ENCODE measurements around the gene MBD3L2B.

DNA sequence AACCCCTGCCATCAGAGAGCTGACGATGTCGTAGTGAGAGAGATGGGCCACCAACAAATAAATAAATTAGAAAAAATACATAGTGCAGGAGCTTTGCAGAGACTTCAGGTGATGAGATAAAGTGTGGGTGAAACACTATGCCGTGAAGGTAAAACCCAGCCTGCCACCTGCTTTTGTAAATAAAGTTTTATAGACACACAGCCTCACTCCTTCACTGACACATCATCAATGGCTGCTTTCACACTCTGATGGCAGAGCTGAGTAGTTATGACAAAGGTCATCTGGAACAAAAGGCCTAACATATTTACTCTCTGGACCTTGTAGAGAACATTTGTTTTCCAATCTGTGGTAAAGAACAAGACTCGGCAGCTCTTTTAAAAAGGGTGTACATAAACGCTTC is 45.0 kb downstream of the MBD3L2B start:
- TF ChIP-seq, protein P1, sequence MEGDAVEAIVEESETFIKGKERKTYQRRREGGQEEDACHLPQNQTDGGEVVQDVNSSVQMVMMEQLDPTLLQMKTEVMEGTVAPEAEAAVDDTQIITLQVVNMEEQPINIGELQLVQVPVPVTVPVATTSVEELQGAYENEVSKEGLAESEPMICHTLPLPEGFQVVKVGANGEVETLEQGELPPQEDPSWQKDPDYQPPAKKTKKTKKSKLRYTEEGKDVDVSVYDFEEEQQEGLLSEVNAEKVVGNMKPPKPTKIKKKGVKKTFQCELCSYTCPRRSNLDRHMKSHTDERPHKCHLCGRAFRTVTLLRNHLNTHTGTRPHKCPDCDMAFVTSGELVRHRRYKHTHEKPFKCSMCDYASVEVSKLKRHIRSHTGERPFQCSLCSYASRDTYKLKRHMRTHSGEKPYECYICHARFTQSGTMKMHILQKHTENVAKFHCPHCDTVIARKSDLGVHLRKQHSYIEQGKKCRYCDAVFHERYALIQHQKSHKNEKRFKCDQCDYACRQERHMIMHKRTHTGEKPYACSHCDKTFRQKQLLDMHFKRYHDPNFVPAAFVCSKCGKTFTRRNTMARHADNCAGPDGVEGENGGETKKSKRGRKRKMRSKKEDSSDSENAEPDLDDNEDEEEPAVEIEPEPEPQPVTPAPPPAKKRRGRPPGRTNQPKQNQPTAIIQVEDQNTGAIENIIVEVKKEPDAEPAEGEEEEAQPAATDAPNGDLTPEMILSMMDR (IDR thresholded peaks at IDR 0.05), result no peak
- TF ChIP-seq POLR2A (IDR thresholded peaks at IDR 0.05), result no peak
